Stimulated activated CD4-positive, alpha-beta T cell treated with anti-CD3 and anti-CD28 coated beads, Interleukin-12 subunit alpha, Interleukin-12 subunit beta, amount 100 ng/mL, for 48 hours (primary cell): Measurements from ENCODE around the gene MXRA8.
"Not testable (repeated sequence)": the region's sequence is repeated elsewhere in the genome, so short reads cannot be mapped to it uniquely, and the experiment has no call there.

ENCODE experiments used
- DNase-seq, 3 donors: peaks; one replicate each; pipeline ENCODE4 v3.0.0-alpha.2; 2020; ENCODE audit warnings: low read depth in 2 of 3, low spot score in 1 of 3

The MXRA8 gene

DNA sequence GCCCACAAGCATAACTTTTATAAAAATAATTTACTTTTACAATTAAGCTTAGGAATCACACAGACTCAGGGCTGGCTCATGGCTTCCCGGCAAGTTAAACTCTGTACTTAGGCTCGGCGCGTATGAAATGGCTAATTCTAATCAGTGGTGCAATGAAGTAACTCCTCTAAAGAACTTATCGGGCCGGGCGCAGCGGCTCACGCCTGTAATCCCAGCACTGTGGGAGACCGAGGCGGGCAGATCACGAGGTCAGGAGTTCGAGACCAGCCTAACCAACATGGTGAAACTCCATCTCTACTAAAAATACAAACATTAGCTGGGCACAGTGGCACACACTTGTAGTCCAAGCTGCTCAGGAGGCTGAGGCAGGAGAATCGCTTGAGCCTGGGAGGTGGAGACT is 11.7 kb upstream of the MXRA8 start:
- DNase-seq = not testable (repeated sequence)

DNA sequence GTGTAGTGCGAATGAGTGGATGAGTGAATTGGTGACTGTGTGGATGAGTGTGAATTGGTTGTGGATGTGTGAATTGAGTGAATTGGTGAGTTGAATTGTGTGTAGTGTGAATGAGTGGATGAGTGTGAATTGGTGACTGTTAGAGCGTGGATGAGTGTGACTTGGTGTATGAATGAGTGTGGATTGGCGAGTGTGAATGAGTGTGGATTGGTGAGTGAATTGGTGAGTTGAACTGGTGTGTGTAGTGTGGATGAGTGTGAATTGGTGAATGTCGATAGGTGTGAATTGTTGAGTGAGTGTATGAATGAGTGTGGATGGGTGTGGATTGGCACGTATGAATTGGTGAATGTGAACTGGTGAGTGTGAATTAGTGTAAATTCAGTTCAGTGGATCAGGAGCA is 9.0 kb upstream of the MXRA8 start:
- DNase-seq = no peak

- no peak for DNase-seq
These were observed 8.3 kb upstream of the MXRA8 start for GRCh38 chr1:1366699-1367066.

DNA sequence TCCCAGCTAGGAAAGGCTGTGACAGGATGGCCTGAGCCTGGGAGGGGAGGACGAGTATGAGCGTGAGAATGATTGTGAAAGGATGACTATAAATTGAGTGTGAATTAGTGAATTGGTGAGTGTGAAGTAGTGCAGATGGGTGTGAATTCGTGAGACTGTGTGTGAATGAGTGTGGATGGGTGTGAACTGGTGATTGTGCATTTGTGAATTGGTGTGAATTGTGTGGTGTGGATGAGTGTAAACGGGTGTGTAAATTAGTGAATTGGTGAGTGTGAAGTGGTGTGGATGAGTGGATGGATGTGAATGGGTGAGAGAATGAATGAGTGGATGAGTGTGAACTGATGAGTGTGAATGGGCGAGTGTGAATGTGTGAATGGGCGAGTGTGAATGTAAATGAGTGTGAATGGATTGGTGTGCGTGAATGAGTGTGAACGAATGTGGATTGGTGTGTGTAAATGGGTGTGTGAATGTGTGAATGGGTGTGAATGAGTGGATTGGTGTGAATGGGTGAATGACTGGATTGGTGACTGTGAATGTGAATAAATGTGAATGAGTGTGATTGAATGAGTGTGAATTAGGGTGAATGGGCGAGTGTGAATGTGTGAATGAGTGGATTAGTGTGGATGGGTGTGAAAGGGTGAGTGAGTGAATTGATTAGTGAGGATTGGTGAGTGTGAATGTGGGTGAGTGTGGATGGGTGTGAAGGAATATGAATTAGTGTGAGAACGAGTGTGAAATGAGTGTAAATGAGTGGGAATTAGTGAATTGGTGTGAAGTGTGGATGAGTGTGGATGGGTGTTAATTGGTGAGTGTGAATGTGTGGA is 7.7 kb upstream of the MXRA8 start:
- no peak for DNase-seq

- DNase-seq = no peak
These were observed 5.9 kb upstream of the MXRA8 start for GRCh38 chr1:1364266-1364665.

DNA sequence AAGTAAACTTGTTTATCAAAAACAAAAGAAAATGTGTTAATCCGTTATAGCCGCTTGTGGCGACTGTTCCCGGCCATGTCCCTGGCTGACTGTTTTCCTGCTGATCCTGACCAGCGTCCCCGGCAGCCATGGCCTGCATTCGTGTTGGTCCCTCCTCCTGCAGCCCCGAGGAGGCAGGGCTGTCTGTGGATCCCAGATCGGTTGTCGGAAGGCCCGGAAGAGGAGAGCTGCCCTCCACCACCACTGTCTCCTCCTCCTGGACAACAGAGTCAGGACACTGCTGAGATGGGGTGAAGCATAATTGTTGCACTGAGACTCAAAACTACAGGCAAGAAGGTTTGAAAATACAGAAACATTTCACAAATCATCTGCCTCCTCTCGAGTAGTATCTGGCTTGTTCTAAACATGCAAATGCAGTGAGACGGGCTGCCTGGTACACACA is 3.6 kb upstream of the MXRA8 start:
- no peak for DNase-seq

DNA sequence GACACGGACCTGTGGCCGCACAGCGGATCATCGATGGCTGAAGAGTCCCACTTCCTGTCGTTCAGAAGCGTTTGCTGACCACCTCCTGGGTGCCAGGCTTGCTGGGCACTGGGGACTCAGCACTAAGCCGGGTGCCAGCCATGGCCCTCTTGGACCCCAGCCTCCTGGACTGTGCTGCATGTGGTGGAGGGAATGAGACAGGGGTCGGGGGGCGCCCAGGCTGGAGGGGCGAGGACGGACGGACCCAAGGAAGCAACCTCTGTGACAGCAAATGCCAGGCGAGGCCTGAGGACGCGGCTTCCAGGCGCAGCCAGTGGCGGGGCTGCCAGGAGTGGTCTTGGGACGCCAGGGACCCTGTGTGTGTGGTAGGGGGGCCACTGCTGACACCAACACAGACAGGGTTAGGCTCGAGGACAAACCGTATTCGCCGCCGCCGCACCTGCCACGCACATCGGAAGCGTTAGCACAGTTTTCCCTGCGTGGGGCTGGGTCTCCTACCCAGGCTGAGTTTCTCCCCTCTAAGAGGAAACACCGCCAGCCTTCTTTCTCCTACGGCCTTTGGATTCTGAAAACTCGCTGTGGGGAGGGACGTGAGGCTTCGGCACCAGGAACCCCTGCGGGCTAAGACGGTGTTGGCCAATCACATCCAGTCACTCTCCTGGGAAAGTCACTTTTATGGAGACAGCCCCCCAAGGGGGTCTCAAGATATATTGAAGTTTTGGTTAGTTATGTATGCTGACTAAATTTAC is 3.1 kb upstream of the MXRA8 start:
- DNase-seq = no peak

GRCh38 chr1:1360506-1361169 is 2.3 kb upstream of the MXRA8 start:
- DNase-seq = no peak

DNA sequence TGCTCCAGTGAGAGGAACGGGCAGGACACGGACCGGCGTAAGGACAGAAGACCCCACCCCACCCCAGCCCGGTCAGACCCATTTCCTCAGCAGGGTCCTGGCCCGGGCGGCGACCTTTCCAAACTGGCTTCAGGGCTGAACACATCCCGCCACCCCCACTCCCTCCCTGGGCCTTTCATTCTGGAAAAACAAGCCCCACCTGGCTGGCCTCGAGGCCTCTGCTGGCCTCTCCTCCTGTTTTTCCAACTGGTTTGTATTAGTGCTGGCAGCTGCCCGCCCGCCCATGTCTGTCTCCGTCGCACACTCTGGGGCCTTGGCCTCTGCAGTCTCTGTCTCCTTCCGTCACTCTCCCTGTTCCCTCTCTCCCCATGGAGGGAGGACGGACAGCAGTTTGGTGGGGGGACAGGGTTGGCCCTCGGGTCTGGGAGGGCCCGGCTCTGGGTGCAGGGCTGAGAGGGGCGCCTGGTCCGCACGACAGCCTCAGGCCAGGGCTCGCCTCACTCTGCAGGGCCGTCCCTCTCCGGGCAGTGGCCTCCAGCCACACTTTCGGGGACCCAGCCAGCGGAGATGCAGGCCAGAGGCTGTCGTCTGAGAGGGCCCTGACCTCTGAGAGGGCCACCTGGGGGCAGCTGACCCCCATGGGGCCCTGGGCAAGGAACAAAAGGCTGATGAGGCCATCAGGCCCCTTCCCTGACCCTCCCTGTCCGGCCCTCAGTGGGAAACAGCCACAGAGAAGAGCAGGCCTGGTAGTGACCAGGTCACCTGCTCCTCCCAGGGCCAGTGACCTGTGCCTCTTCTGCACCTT is 1.5 kb upstream of the MXRA8 start:
- no peak for DNase-seq

DNA sequence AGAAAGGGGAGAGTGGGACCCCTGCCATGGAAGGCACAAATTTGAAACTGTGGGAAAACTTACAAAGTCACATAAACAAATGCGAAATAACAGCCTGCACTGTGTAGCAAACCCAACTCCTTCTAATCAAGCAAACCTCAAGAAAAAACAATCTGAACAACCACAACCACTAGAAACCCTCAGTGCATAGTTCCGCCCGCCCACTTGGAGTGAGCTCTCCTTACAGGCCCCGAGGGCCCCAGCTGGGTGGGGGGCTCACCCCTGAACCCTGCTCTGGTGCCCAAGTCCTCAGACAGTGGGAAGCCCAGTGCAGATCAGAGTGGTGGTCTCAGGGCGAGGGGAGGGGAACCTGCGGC is 931 bp upstream of the MXRA8 start:
- no peak for DNase-seq

DNA sequence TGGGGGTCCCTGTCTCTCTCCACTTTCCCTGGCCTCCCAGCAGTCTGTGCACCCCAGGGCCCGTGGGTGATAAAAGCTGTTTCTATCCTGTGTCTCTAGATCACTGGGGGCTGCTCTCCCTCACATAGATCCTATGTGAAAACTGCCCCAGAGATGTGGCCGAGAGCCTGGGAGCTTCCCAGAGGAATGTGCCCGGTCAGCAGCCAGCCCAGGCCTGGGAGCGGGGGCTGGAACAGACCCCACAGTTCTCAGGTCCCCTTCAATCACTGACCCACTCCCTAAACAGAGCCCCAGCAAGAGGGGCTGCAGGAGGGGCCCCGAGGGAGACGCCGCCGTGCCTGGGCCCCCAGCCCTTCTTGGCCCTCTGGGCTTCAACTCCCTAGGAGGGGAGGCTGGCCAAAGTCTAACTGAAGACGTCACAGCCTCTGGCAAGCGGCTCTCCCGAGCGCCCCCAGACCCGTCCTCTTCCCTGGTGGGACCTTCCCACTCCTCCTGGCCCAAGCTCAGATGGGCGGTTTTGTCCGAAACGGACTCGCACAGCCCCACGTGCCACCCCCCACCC is 403 bp downstream of the MXRA8 start:
- DNase-seq = no peak

- DNase-seq = no peak
These were observed 1.5 kb downstream of the MXRA8 start for GRCh38 chr1:1356796-1357401.

GRCh38 chr1:1356166-1356795 is 2.1 kb downstream of the MXRA8 start:
- no peak for DNase-seq

GRCh38 chr1:1355416-1355815 is 2.9 kb downstream of the MXRA8 start:
- no peak for DNase-seq

DNA sequence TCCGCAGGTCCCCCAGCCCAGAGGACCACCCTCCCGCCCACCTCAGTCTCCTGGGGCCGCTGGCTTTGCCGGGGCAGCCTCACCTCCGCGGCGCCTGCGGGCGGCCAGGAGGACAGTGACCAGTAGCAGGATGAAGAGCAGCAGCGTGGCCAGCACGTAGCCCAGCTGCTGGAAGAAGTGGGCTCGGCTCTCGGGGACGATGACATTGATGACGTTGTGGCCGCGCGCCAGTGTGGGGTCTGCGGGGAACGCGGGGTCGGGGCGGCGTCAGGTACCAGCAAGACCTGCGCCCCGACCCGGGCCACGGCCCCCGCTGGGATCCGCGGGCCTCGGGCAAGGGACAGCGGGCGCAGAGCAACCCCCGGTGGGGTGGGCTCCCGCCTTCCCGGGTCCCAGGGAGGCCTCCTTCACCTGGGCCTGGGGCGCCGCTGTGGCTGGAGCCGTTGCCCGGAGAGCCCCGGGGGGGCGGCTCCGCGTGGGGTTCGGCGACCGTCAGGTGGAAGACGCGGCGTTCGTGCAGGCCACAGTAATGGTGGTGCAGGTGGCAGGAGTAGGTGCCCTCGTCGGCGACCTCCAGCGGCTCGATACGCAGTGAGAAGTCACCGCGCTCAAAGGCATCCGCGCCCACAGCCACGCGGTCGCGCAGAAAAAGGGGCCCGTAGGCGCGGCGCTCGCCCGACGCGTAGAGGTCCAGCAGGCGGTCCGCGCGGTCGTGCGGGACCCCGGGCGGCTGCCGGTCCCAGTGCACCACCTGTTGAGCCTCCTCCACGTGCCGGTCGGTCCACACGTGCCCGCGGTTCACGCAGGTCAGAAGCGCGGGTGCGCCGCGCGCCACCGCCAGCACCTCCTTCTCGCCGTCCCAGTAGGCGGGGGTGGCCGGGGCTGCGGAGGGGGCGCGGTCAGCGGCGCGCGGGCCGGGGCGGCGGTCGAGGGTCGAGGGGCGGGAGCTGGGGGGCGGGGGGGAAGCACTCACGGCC is 3.8 kb downstream of the MXRA8 start:
- DNase-seq = no peak

DNA sequence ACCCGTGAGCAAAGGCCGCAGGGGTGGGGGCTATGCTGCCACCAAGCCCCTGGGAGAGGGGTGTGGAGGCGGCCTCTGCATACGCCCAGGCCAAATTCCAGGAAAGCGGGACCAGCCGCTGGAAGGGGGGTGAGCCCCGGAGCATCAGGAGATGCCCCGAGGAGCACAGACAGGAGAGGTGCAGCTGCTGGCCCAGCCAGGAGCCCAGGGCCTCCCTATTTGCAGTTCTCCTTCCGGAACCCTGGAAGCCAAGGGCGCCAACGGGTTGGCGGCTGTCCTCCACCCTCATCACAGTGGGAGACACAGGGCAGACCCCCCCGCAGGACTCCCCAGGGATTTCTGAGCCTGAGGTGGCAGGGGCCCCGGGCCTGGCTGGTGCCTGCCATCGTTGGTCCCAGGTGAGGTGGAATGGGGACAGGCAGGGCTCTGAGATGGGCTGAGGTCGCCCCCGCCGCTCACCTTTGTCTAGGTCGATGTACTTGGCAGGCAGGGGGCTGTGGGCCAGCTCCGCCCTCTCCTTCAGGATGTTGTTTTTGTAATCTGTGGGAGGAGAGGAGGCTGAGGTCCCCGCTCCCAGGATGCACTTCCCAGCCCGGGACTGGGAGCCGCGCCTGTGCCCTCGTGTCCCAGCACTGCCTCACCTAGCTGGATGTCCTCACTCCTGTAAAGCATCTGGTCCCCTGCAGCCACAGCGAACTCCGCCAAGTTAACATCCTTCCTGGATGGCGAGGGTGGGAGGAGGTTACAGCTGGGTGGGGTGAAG is 4.8 kb downstream of the MXRA8 start:
- DNase-seq = no peak

GRCh38 chr1:1352786-1353388 is 5.5 kb downstream of the MXRA8 start:
- DNase-seq = no peak
